GM19239 (cell line): Measurements from ENCODE around the gene KIF27.
"Not testable (repeated sequence)": the region's sequence is repeated elsewhere in the genome, so short reads cannot be mapped to it uniquely, and the experiment has no call there.

Source experiments
- DNase-seq: peaks from one replicate; pipeline ENCODE4 v3.0.0; 2011; ENCODE audit warnings: low spot score; ENCODE audit not compliant: insufficient read length
- FAIRE-seq: peaks from 2 replicates; lab custom pipeline; 2011; peaks lifted over from hg19 to GRCh38; lab: Jason Lieb, UNC

Gene KIF27

GRCh38 chr9:83817356-83818278, 103.6 kb downstream of the KIF27 start, which contains the start of gene GKAP1:
TSS of gene GKAP1 (minus strand) at chr9:83817769. CDS start at chr9:83806517, 11,252 bp downstream.
- FAIRE-seq: not testable (repeated sequence)
- DNase-seq: peak; percentile 53

DNA sequence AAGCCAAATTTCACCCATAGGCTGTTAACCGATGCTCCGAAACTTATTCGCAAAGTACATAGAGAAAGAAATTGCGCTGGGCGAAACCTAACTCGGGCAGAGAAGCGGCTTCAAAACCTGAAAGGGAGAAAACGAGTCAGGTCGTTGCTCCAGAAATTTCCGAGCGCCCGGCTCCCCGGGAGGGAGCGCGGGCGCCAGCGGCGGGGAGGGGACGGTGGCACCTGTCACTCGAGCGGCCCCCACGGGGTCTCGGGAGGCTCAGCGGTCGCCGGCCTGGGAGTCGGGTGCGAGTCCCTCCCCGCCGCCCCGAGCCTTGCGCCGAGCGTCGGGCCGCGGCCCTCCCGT, 104.2 kb downstream of the KIF27 start:
- not testable (repeated sequence) for DNase-seq, FAIRE-seq

DNA sequence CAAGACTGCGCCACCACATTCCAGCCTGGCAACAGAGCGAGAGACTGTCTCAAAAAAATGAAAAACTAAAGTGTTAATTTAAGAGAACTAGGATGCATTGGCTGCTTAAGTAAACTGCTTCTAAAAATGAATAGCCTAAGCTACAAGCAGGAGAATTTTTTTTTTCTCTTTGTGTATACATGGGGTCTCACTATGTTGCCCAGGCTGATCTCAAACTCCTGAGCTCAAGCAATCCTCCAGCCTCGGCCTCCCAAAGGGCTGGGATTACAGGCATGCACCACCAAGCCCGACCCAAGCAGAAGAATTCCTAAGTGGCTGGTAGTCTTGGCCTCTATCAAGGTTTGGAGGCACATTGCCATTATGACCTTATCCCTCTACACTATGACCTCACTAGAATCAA, 106.1 kb downstream of the KIF27 start:
- not testable (repeated sequence) for FAIRE-seq, DNase-seq

GRCh38 chr9:83809213-83809612, 112.0 kb downstream of the KIF27 start:
- not testable (repeated sequence) for FAIRE-seq, DNase-seq

DNA sequence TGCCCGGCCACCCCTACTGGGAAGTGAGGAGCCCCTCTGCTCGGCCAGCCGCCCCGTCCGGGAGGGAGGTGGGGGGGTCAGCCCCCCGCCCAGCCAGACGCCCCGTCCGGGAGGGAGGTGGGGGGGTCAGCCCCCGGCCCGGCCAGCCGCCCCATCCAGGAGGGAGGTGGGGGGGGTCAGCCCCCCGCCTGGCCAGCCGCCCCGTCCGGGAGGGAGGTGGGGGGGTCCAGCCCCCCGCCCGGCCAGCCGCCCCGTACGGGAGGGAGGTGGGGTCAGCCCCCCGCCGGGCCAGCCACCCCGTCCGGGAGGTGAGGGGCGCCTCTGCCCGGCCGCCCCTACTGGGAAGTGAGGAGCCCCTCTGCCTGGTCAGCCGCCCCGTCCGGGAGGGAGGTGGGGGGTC, 116.8 kb downstream of the KIF27 start:
- FAIRE-seq, DNase-seq: not testable (repeated sequence)

- not testable (repeated sequence) for DNase-seq, FAIRE-seq
Observed at GRCh38 chr9:83803941-83804340, 117.3 kb downstream of the KIF27 start.

DNA sequence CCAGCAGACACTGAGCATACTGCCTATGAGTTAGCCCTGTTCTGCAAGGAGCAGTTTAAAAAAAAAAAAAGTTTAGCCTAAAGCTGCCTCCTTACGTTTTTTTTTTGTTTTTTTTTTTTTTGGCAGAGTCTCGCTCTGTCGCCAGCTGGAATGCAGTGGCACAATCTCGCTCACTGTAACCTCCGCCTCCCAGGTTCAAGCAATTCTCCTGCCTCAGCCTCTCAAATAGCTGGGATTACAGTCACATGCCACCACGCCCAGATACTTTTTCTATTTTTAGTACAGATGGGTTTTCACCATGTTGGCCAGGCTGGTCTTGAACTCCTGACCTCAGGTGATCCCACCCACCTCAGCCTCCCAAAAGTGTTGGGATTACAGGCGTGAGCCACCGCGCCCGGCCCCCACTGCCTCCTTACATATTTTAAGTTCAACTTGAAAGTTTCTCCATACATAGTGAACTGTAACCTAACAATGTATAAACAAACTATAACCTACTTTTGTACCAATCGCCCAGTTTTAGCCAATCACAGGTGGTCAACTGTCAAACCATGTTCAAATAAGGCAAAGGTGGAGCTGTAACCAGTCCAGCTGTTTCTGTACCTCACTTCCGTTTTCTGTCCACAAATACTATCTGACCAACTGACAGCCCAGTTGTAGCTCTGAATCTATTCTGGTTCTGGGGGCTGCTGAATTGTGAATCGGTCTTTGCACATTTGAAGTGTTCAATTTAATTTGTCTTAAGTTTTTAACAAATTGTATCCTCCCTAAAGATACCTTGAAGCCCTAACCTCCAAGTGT, 120.8 kb downstream of the KIF27 start:
- no peak for DNase-seq
- no peak for FAIRE-seq

GRCh38 chr9:83794051-83794450, 127.2 kb downstream of the KIF27 start:
- no peak for FAIRE-seq
- DNase-seq: no peak

DNA sequence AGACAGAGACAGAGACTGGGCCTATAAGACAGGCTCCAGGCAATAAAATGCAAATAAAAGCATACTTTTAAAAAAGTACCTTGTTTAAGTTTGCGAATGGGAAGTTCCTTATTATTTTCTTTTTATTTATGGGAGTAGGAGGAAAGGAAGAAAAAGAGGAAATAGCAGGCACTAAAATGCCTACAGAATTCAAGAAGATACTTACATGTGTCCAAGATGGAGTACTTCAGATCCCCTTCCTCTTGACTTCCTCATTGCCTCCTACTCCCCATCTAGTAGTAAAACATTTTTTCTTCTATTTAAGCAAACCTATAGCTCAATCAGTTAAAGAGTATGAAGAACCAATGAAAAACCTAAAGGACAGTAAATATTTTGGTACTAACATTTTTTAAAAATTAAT, 128.5 kb downstream of the KIF27 start:
- DNase-seq (no peak), FAIRE-seq (no peak)
